Keratinocyte (primary cell): Measurements from ENCODE around the gene TFPI. TPM values are rescaled to one million over a fixed set of nuclear protein-coding genes. Genes with fewer than 3 reads are reported as not detected.

Source experiments
- DNase-seq: peaks from one replicate; pipeline ENCODE4 v3.0.0-alpha.2; 2011; ENCODE audit warnings: low read depth, missing footprints, low spot score
- FAIRE-seq: peaks from 2 replicates; lab custom pipeline; 2011; peaks lifted over from hg19 to GRCh38; lab: Jason Lieb, UNC
- H2AFZ ChIP-seq: 2 replicates; pipeline ENCODE4 v1.6.0; 2012; ENCODE audit warnings: low read length, control low read depth, inconsistent platforms; ENCODE audit not compliant: control insufficient read depth
- H3K27ac ChIP-seq: 2 replicates; pipeline ENCODE4 v1.5.1; 2011; ENCODE audit warnings: low read length; ENCODE audit not compliant: control insufficient read depth, insufficient read depth
- H3K27me3 ChIP-seq: 3 replicates; pipeline ENCODE4 v1.6.0; 2011; ENCODE audit warnings: low read length; ENCODE audit not compliant: control insufficient read depth, insufficient read depth; ENCODE audit errors: extremely low read depth
- H3K36me3 ChIP-seq, 2 experiments: 2 replicates in 1 of 2; 3 replicates in 1 of 2; pipeline ENCODE4 v1.5.1; 2011; ENCODE audit warnings: low read length in 2 of 2, mild to moderate bottlenecking in 1 of 2; ENCODE audit not compliant: control insufficient read depth in 2 of 2, insufficient read depth in 2 of 2; ENCODE audit errors: extremely low read depth in 1 of 2
- H3K4me1 ChIP-seq: 3 replicates; pipeline ENCODE4 v1.5.1; 2011; ENCODE audit warnings: low read length; ENCODE audit not compliant: control insufficient read depth, insufficient read depth; ENCODE audit errors: extremely low read depth
- H3K4me2 ChIP-seq: 3 replicates; pipeline ENCODE4 v1.6.0; 2011; ENCODE audit warnings: low read depth, low read length; ENCODE audit not compliant: control insufficient read depth, insufficient read depth; ENCODE audit errors: extremely low read depth
- H3K4me3 ChIP-seq, 3 experiments: fragments of 200-600 bp in 1 of 3; sonication (generic) in 1 of 3; 2 replicates in 2 of 3; 3 replicates in 1 of 3; pipeline ENCODE4 v1.5.1; 2011 to 2016; ENCODE audit warnings: low read length in 3 of 3, mild to moderate bottlenecking in 3 of 3, control low read depth in 2 of 3, inconsistent platforms in 1 of 3, low read depth in 1 of 3, mixed read lengths in 1 of 3, mixed run types in 1 of 3, moderate library complexity in 1 of 3; ENCODE audit not compliant: control insufficient read depth in 2 of 3, insufficient read depth in 2 of 3; ENCODE audit errors: extremely low read depth in 1 of 3
- H3K79me2 ChIP-seq: 2 replicates; pipeline ENCODE4 v1.6.0; 2012; ENCODE audit warnings: low read length; ENCODE audit not compliant: control insufficient read depth, insufficient read depth
- H3K9ac ChIP-seq: 3 replicates; pipeline ENCODE4 v1.6.0; 2011; ENCODE audit warnings: low read length; ENCODE audit not compliant: control insufficient read depth, insufficient read depth; ENCODE audit errors: extremely low read depth
- H3K9me1 ChIP-seq: 3 replicates; pipeline ENCODE4 v1.6.0; 2011; ENCODE audit warnings: low read length; ENCODE audit not compliant: control insufficient read depth, insufficient read depth; ENCODE audit errors: extremely low read depth
- H3K9me3 ChIP-seq: 2 replicates; pipeline ENCODE4 v1.5.1; 2012; ENCODE audit warnings: low read depth, low read length; ENCODE audit not compliant: control insufficient read depth
- H4K20me1 ChIP-seq: 3 replicates; pipeline ENCODE4 v1.6.0; 2011; ENCODE audit warnings: low read length; ENCODE audit not compliant: control insufficient read depth, insufficient read depth; ENCODE audit errors: extremely low read depth
- EZH2 ChIP-seq: IDR thresholded peaks from one replicate; pipeline ENCODE4 v1.6.1; 2012; ENCODE audit warnings: inconsistent platforms, mild to moderate bottlenecking, low read length, moderate library complexity
- dilution Hi-C: fragments of 300-500 bp; cut with MboI; formaldehyde crosslinking; loops from one replicate; pipeline ENCODE4 v1.7.0; 2020; ENCODE audit warnings: low sequenced_read_pairs; ENCODE audit not compliant: extremely low pct_ligation_motif_present
- polyA plus RNA-seq, 5 experiments: library from polyadenylated mRNA; depleted of rRNA in 3 of 5; stranded (reverse) in 3 of 5; stranded (forward) in 1 of 5; unstranded in 1 of 5; fragments of >200 nt; gene quantifications; 1 replicate in 1 of 5; 2 replicates in 3 of 5; 3 replicates in 1 of 5; pipeline versions ENCODE4 v1.2.1 to v1.2.3, GENCODE V29; 2011 to 2012; ENCODE audit warnings: missing spikeins in 2 of 5, low read depth in 1 of 5, low replicate concordance in 1 of 5
- TF ChIP-seq, protein P1 (sequence below), 3 experiments: IDR thresholded peaks in 1 of 3; conservative IDR thresholded peaks in 1 of 3; optimal IDR thresholded peaks in 1 of 3; 2 replicates in 2 of 3; 3 replicates in 1 of 3; pipeline versions ENCODE3 to v1.5.1; 2011; ENCODE audit warnings: low read length in 3 of 3, mild to moderate bottlenecking in 3 of 3, moderate library complexity in 2 of 3, control low read depth in 1 of 3, inconsistent platforms in 1 of 3; ENCODE audit not compliant: insufficient read depth in 2 of 3; ENCODE audit errors: extremely low read depth in 1 of 3

TFPI gene
- polyA plus RNA-seq, 1 donor (not counting 4 experiments of a cell fraction or from before 2014, with no cell fraction given): 1.1 TPM

DNA sequence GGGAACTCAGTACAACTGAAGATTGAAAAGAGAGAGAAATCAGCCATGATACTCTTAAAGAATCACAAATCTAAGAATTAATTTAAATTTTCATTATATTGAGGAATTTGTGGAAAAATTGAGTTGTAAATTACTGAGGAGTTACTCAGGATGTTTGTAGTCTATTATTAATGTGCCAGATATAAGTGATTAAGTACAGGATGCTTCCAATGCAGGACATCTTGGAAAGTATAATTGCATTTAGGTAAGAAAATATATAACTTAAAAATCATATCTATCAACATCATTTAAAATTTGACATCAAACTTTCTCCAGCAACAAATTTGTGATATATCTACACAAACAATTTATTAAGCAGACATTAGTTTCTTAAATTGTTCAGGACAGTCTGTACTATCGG lies 107.5 kb downstream of the TFPI start:
- Histone ChIP-seq H3K4me3 (peak overlapping the region in 1 of 3 experiments; percentile 59), H3K4me2 (peak overlapping the region; percentile 53), H2AFZ (peak overlapping the region; percentile 87), H3K9me1 (no peaks in the 10 kb centered on the region), H3K79me2 (no peaks in the 10 kb centered on the region), H3K27ac (no peak overlapping the region), H3K4me1 (no peaks in the 10 kb centered on the region), H3K27me3 (no peaks in the 10 kb centered on the region), H4K20me1 (no peaks in the 10 kb centered on the region), H3K36me3 (no peaks in the 10 kb centered on the region), H3K9ac (peak overlapping the region; percentile 18), H3K9me3 (no peaks in the 10 kb centered on the region)
- no peak for TF ChIP-seq EZH2
- TF ChIP-seq, protein P1, sequence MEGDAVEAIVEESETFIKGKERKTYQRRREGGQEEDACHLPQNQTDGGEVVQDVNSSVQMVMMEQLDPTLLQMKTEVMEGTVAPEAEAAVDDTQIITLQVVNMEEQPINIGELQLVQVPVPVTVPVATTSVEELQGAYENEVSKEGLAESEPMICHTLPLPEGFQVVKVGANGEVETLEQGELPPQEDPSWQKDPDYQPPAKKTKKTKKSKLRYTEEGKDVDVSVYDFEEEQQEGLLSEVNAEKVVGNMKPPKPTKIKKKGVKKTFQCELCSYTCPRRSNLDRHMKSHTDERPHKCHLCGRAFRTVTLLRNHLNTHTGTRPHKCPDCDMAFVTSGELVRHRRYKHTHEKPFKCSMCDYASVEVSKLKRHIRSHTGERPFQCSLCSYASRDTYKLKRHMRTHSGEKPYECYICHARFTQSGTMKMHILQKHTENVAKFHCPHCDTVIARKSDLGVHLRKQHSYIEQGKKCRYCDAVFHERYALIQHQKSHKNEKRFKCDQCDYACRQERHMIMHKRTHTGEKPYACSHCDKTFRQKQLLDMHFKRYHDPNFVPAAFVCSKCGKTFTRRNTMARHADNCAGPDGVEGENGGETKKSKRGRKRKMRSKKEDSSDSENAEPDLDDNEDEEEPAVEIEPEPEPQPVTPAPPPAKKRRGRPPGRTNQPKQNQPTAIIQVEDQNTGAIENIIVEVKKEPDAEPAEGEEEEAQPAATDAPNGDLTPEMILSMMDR (optimal IDR thresholded peaks at IDR 0.05 in 1 of 3, IDR thresholded peaks at IDR 0.05 in 1 of 3, conservative IDR thresholded peaks at IDR 0.05 in 1 of 3; ENCODE audit: extremely low read depth in 1 of 3, insufficient read depth in 2 of 3, low read length in 3 of 3): no peak
- dilution Hi-C loops: no loop called here
- no peak for DNase-seq
- FAIRE-seq: no peak

DNA sequence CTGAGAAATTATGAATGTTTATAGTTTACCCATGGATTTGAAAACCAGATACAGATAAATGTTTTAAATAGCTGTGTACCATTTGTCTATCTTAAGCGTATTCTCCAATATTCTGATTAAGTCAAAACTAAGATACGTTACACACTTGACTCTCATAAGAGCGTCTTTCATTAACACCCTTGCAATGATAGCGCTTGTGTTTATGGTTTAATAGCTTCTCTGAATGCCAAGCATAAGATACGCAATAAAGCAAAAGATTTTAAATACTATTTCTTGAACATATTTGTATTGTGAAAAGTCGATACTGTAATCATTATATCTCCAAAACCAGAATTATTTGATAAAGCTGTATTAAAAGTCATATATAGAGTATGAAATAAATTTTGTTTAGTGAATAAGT lies 109.2 kb downstream of the TFPI start:
- Histone ChIP-seq H3K9me1 (no peaks in the 10 kb centered on the region), H3K4me3 (no peak overlapping the region), H3K9ac (no peak overlapping the region), H3K9me3 (no peaks in the 10 kb centered on the region), H2AFZ (no peak overlapping the region), H3K4me2 (no peak overlapping the region), H3K36me3 (no peaks in the 10 kb centered on the region), H3K4me1 (no peaks in the 10 kb centered on the region), H4K20me1 (no peaks in the 10 kb centered on the region), H3K27me3 (no peaks in the 10 kb centered on the region), H3K27ac (no peak overlapping the region), H3K79me2 (no peaks in the 10 kb centered on the region)
- FAIRE-seq: no peak
- no peak for DNase-seq
- TF ChIP-seq, protein P1 (optimal IDR thresholded peaks at IDR 0.05 in 1 of 3, IDR thresholded peaks at IDR 0.05 in 1 of 3, conservative IDR thresholded peaks at IDR 0.05 in 1 of 3; ENCODE audit: extremely low read depth in 1 of 3, insufficient read depth in 2 of 3, low read length in 3 of 3): no peak
- TF ChIP-seq EZH2: no peak
- dilution Hi-C loops: no loop called here
